Measurements from ENCODE around the gene GAK. TPM values are rescaled to one million over a fixed set of nuclear protein-coding genes. Genes with fewer than 3 reads are reported as not detected.

Gene GAK
- polyA plus RNA-seq, 1 of the 3 experiments (the other 2 are of a cell fraction) = 35.9 TPM

DNA sequence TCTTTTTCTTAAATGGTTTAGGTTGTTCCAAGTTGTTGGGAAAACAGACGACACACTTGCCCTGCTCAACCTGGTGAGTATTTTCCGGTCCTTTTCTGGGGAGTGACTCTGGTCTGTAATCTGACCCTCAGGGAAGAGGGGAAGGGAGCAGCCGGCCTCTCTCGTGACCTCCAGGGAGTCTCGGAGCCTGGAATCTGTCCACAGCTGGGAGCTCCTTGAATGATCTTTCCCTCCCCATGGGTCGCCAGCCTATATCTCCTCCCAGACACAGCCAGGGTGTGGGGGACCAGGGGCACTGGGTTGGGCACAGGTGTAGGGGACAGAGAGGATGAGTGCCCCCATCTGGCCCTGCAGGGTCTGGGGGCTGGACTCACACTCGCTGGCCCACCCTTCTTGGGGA, 19.1 kb upstream of the GAK start:
- H2AFZ ChIP-seq (ENCODE audit: low read depth) = no peak overlapping the region
- H3F3A ChIP-seq (replicated peaks; ENCODE audit: insufficient read depth) = no peaks in the 10 kb centered on the region
- DNase-seq = no peak
- no peaks in the 10 kb centered on the region for H3K27me3 ChIP-seq (ENCODE audit: insufficient read depth)
- H4K20me1 ChIP-seq (ENCODE audit: insufficient read depth) = no peaks in the 10 kb centered on the region
- WGBS (ENCODE audit: low lambda C conversion rate) = 88% methylated on average over 6 of the region's 7 CpGs
- H3K4me1 ChIP-seq (ENCODE audit: control insufficient read depth in 1 of 2, insufficient read depth in 2 of 2, low read depth in 1 of 2, low read length in 1 of 2) = no peaks in the 10 kb centered on the region
- H3K79me2 ChIP-seq (ENCODE audit: insufficient read depth) = no peaks in the 10 kb centered on the region
- H3K4me2 ChIP-seq = no peak overlapping the region
- TF ChIP-seq JUND (IDR thresholded peaks at IDR 0.05) (no peak), FOXJ3 (CRISPR knock-in tag; IDR thresholded peaks at IDR 0.05) (no peak), YY1 (IDR thresholded peaks at IDR 0.05; ENCODE audit: low read depth) (no peak), ELF1 (IDR thresholded peaks at IDR 0.05) (no peak), FOSL2 (IDR thresholded peaks at IDR 0.05; ENCODE audit: borderline replicate concordance, low read depth) (no peak), RCOR1 (IDR thresholded peaks at IDR 0.05; ENCODE audit: low read length) (no peak), FOXM1 (IDR thresholded peaks at IDR 0.05; ENCODE audit: low read depth) (no peak)
- TF ChIP-seq, protein P1, sequence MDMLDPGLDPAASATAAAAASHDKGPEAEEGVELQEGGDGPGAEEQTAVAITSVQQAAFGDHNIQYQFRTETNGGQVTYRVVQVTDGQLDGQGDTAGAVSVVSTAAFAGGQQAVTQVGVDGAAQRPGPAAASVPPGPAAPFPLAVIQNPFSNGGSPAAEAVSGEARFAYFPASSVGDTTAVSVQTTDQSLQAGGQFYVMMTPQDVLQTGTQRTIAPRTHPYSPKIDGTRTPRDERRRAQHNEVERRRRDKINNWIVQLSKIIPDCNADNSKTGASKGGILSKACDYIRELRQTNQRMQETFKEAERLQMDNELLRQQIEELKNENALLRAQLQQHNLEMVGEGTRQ (IDR thresholded peaks at IDR 0.05; ENCODE audit: borderline replicate concordance, low read depth, low read length) = no peak
- TF ChIP-seq, protein P2, sequence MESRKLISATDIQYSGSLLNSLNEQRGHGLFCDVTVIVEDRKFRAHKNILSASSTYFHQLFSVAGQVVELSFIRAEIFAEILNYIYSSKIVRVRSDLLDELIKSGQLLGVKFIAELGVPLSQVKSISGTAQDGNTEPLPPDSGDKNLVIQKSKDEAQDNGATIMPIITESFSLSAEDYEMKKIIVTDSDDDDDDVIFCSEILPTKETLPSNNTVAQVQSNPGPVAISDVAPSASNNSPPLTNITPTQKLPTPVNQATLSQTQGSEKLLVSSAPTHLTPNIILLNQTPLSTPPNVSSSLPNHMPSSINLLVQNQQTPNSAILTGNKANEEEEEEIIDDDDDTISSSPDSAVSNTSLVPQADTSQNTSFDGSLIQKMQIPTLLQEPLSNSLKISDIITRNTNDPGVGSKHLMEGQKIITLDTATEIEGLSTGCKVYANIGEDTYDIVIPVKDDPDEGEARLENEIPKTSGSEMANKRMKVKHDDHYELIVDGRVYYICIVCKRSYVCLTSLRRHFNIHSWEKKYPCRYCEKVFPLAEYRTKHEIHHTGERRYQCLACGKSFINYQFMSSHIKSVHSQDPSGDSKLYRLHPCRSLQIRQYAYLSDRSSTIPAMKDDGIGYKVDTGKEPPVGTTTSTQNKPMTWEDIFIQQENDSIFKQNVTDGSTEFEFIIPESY (IDR thresholded peaks at IDR 0.05; ENCODE audit: borderline replicate concordance, low read depth) = no peak
- H3K4me3 ChIP-seq (ENCODE audit: low read depth in 2 of 2, low read length in 1 of 2) = no peak overlapping the region
- H3K9me3 ChIP-seq = no peaks in the 10 kb centered on the region
- ChIA-PET CTCF (no interaction called here), POLR2A (no interaction called here)
- H3K9me2 ChIP-seq = no peaks in the 10 kb centered on the region
- no peak overlapping the region for H3K9ac ChIP-seq
- H3K36me3 ChIP-seq (replicated peaks in 1 of 2; ENCODE audit: control insufficient read depth in 1 of 2, insufficient read depth in 2 of 2, low read length in 1 of 2) = no peaks in the 10 kb centered on the region
- no peak overlapping the region for H3K27ac ChIP-seq (ENCODE audit: low read depth in 2 of 2, low read length in 1 of 2)

DNA sequence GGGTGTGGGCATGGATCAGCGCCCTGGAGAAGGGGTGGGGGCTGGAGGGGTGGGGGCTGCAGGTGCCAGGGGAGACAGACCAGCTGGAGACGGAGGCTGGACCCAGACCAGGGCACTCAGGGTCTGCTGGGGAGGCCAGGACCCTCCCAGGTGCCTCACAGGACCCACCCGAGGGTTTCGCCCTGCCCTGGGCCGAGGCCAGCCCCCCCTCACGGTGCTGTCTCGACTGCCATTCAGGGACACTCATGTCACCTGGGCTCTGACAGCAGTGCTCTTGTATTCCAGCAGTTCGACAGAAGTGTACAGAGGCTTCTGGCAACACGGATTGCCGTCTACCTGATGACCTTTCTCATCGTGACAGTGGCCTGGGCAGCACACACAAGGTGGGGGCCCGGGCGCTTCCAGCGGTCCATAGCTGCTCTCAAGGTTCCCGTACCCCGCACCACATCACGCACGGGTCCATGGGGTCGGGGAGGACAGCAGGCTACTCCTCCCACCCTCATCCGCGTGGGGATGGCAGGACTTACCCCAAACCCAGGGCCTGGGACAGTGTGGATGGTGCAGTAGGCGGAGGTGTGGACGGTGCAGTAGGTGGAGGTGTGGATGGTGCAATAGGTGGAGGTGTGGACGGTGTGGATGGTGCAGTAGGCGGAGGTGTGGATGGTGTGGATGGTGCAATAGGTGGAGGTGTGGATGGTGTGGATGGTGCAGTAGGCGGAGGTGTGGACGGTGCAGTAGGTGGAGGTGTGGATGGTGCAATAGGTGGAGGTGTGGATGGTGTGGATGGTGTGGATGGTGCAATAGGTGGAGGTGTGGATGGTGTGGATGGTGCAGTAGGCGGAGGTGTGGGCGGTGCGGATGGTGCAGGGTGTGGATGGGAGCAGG, 18.3 kb upstream of the GAK start:
- Histone ChIP-seq H3K79me2 (ENCODE audit: insufficient read depth) (no peaks in the 10 kb centered on the region), H3K27ac (ENCODE audit: low read depth in 2 of 2, low read length in 1 of 2) (no peak overlapping the region), H3K4me1 (ENCODE audit: control insufficient read depth in 1 of 2, insufficient read depth in 2 of 2, low read depth in 1 of 2, low read length in 1 of 2) (no peaks in the 10 kb centered on the region), H3K9me2 (no peaks in the 10 kb centered on the region), H3F3A (replicated peaks; ENCODE audit: insufficient read depth) (no peaks in the 10 kb centered on the region), H2AFZ (ENCODE audit: low read depth) (no peak overlapping the region), H3K9me3 (no peaks in the 10 kb centered on the region), H3K27me3 (ENCODE audit: insufficient read depth) (no peaks in the 10 kb centered on the region), H3K4me3 (ENCODE audit: low read depth in 2 of 2, low read length in 1 of 2) (no peak overlapping the region), H3K4me2 (no peak overlapping the region), H3K9ac (no peak overlapping the region), H4K20me1 (ENCODE audit: insufficient read depth) (no peaks in the 10 kb centered on the region), H3K36me3 (replicated peaks in 1 of 2; ENCODE audit: control insufficient read depth in 1 of 2, insufficient read depth in 2 of 2, low read length in 1 of 2) (no peaks in the 10 kb centered on the region)
- CTCF ChIA-PET = no interaction called here
- POLR2A ChIA-PET = no interaction called here
- WGBS (ENCODE audit: low lambda C conversion rate) = 87% methylated on average over 19 of the region's 30 CpGs
- DNase-seq = peak; percentile 26
- TF ChIP-seq SMC3 (IDR thresholded peaks at IDR 0.05; ENCODE audit: low read depth, low read length) (no peak), EZH2phosphoT487 (IDR thresholded peaks at IDR 0.05; ENCODE audit: borderline replicate concordance, low read depth) (no peak), EP300 (IDR thresholded peaks at IDR 0.05; ENCODE audit: borderline replicate concordance in 1 of 2, low read depth in 1 of 2, low read length in 1 of 2) (no peak), GATA2 (CRISPR knock-in tag; IDR thresholded peaks at IDR 0.05) (no peak), GABPA (IDR thresholded peaks at IDR 0.05; ENCODE audit: low read depth) (no peak), CHD2 (IDR thresholded peaks at IDR 0.05; ENCODE audit: low read length, partially characterized antibody) (no peak), FOSL2 (IDR thresholded peaks at IDR 0.05; ENCODE audit: borderline replicate concordance, low read depth) (no peak), NRF1 (IDR thresholded peaks at IDR 0.05; ENCODE audit: low read depth, low read length) (no peak), TAF1 (IDR thresholded peaks at IDR 0.05; ENCODE audit: borderline replicate concordance, low read depth, low read length) (no peak)
- TF ChIP-seq, protein P3, sequence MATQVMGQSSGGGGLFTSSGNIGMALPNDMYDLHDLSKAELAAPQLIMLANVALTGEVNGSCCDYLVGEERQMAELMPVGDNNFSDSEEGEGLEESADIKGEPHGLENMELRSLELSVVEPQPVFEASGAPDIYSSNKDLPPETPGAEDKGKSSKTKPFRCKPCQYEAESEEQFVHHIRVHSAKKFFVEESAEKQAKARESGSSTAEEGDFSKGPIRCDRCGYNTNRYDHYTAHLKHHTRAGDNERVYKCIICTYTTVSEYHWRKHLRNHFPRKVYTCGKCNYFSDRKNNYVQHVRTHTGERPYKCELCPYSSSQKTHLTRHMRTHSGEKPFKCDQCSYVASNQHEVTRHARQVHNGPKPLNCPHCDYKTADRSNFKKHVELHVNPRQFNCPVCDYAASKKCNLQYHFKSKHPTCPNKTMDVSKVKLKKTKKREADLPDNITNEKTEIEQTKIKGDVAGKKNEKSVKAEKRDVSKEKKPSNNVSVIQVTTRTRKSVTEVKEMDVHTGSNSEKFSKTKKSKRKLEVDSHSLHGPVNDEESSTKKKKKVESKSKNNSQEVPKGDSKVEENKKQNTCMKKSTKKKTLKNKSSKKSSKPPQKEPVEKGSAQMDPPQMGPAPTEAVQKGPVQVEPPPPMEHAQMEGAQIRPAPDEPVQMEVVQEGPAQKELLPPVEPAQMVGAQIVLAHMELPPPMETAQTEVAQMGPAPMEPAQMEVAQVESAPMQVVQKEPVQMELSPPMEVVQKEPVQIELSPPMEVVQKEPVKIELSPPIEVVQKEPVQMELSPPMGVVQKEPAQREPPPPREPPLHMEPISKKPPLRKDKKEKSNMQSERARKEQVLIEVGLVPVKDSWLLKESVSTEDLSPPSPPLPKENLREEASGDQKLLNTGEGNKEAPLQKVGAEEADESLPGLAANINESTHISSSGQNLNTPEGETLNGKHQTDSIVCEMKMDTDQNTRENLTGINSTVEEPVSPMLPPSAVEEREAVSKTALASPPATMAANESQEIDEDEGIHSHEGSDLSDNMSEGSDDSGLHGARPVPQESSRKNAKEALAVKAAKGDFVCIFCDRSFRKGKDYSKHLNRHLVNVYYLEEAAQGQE (IDR thresholded peaks at IDR 0.05; ENCODE audit: low read depth, low read length) = no peak
- TF ChIP-seq, protein P4, sequence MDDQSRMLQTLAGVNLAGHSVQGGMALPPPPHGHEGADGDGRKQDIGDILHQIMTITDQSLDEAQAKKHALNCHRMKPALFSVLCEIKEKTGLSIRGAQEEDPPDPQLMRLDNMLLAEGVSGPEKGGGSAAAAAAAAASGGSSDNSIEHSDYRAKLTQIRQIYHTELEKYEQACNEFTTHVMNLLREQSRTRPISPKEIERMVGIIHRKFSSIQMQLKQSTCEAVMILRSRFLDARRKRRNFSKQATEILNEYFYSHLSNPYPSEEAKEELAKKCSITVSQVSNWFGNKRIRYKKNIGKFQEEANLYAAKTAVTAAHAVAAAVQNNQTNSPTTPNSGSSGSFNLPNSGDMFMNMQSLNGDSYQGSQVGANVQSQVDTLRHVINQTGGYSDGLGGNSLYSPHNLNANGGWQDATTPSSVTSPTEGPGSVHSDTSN (IDR thresholded peaks at IDR 0.05) = no peak

All from SK-N-SH (cell line).